Glutamatergic neuron (in vitro differentiated cells): ENCODE data around the gene GRB2. TPM values are rescaled to one million over a fixed set of nuclear protein-coding genes. Genes with fewer than 3 reads are reported as not detected.
A peak's percentile ranks its signal among the peaks of the same experiment; 100 is the strongest.

Experiments
- DNase-seq: peaks from one replicate; pipeline ENCODE4 v3.0.0; 2022
- H3K27ac Mint-ChIP-seq: one replicate; pipeline ENCODE4 v1.8.0; 2020; ENCODE audit warnings: mild to moderate bottlenecking, mixed read lengths, inconsistent platforms; ENCODE audit not compliant: unreplicated experiment
- H3K27me3 Mint-ChIP-seq: one replicate; pipeline ENCODE4 v1.8.0; 2020; ENCODE audit warnings: mild to moderate bottlenecking, moderate library complexity, mixed read lengths, inconsistent platforms; ENCODE audit not compliant: unreplicated experiment
- H3K36me3 Mint-ChIP-seq: one replicate; pipeline ENCODE4 v1.8.0; 2020; ENCODE audit warnings: mild to moderate bottlenecking, mixed read lengths, inconsistent platforms; ENCODE audit not compliant: unreplicated experiment
- H3K4me1 Mint-ChIP-seq: one replicate; pipeline ENCODE4 v1.8.0; 2020; ENCODE audit warnings: mild to moderate bottlenecking, low read depth, mixed read lengths, inconsistent platforms; ENCODE audit not compliant: unreplicated experiment
- H3K4me3 Mint-ChIP-seq: one replicate; pipeline ENCODE4 v1.8.0; 2020; ENCODE audit warnings: mild to moderate bottlenecking, mixed read lengths, inconsistent platforms; ENCODE audit not compliant: unreplicated experiment
- H3K9me3 Mint-ChIP-seq: one replicate; pipeline ENCODE4 v1.8.0; 2020; ENCODE audit warnings: mild to moderate bottlenecking, moderate library complexity, mixed read lengths, inconsistent platforms; ENCODE audit not compliant: unreplicated experiment
- CTCF ChIP-seq: fragments of 200-600 bp; sonication (generic); IDR thresholded peaks from one replicate; pipeline ENCODE4 v1.5.0; 2021; ENCODE audit not compliant: partially characterized antibody, unreplicated experiment
- total RNA-seq: library from RNA; stranded (reverse); fragmentation: NEBNext Ultra II Directional; extraction: Animal tissue kit (Norgen Biotek cat#: 25700); gene quantifications from one replicate; pipeline ENCODE4 v1.2.1, GENCODE V29; 2021; ENCODE audit not compliant: unreplicated experiment

The GRB2 gene
- total RNA-seq, 1 donor from 2014 or later: 148 TPM

GRCh38 chr17:75411328-75412067, 6.0 kb upstream of the GRB2 start:
- no peaks in the 10 kb centered on the region for H3K4me1 Mint-ChIP-seq
- H3K27me3 Mint-ChIP-seq: peaks cover 8% of the 10 kb centered on the region
- H3K36me3 Mint-ChIP-seq: no peaks in the 10 kb centered on the region
- TF ChIP-seq CTCF: no peak
- no peak overlapping the region for H3K27ac Mint-ChIP-seq
- no peaks in the 10 kb centered on the region for H3K9me3 Mint-ChIP-seq
- DNase-seq: no peak
- H3K4me3 Mint-ChIP-seq: peak overlapping the region; percentile 0

GRCh38 chr17:75410141-75410540, 4.7 kb upstream of the GRB2 start:
- Mint-ChIP-seq H3K27me3 (peaks cover 4% of the 10 kb centered on the region), H3K4me3 (no peak overlapping the region), H3K9me3 (no peaks in the 10 kb centered on the region), H3K4me1 (peaks cover 5% of the 10 kb centered on the region), H3K27ac (no peak overlapping the region), H3K36me3 (no peaks in the 10 kb centered on the region)
- DNase-seq: no peak
- TF ChIP-seq CTCF: no peak

GRCh38 chr17:75407655-75408352, 2.3 kb upstream of the GRB2 start:
- H3K27ac Mint-ChIP-seq: peak overlapping the region; percentile 4
- no peaks in the 10 kb centered on the region for H3K36me3 Mint-ChIP-seq
- no peak for DNase-seq
- H3K4me3 Mint-ChIP-seq: no peak overlapping the region
- peaks cover 2% of the 10 kb centered on the region for H3K9me3 Mint-ChIP-seq
- peaks cover 3% of the 10 kb centered on the region for H3K27me3 Mint-ChIP-seq
- H3K4me1 Mint-ChIP-seq: peaks cover 5% of the 10 kb centered on the region
- TF ChIP-seq CTCF: no peak

DNA sequence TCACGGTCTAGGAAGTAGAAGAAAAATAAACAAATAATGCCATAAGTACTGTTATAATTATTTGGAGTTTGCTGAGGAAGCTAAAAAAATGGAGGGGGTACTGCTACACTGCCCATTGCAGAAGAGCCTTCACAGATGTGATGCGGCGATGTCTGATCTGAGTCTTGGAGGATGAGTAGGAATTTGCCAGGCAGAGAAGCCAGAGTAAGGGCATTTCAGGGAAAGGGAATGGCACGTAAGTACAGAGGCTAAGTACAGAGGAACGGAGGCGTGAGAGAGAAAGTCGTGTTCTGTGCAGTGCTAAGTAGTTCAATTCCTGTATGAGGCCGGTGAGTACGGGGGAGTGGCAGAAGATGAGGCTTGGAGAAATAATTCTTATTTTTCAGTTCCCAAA, 741 bp upstream of the GRB2 start:
- TF ChIP-seq CTCF: no peak
- Mint-ChIP-seq H3K4me1 (peaks cover 5% of the 10 kb centered on the region), H3K27ac (peak overlapping the region; percentile 1), H3K4me3 (peak overlapping the region; percentile 75), H3K9me3 (peaks cover 2% of the 10 kb centered on the region), H3K27me3 (peaks cover 3% of the 10 kb centered on the region), H3K36me3 (no peaks in the 10 kb centered on the region)
- DNase-seq: no peak

GRCh38 chr17:75404731-75405364, 630 bp downstream of the GRB2 start:
- peaks cover 2% of the 10 kb centered on the region for H3K9me3 Mint-ChIP-seq
- peaks cover 5% of the 10 kb centered on the region for H3K4me1 Mint-ChIP-seq
- DNase-seq: peak; percentile 55
- H3K27me3 Mint-ChIP-seq: no peaks in the 10 kb centered on the region
- H3K36me3 Mint-ChIP-seq: no peaks in the 10 kb centered on the region
- peak overlapping the region; percentile 52 for H3K27ac Mint-ChIP-seq
- peak overlapping the region; percentile 89 for H3K4me3 Mint-ChIP-seq
- no peak for TF ChIP-seq CTCF
